ENCODE data around the gene SLC4A3. TPM values are rescaled to one million over a fixed set of nuclear protein-coding genes. Genes with fewer than 3 reads are reported as not detected.

SLC4A3 gene
- total RNA-seq, 1 experiment from 2014 or later, result 0.52 TPM

DNA sequence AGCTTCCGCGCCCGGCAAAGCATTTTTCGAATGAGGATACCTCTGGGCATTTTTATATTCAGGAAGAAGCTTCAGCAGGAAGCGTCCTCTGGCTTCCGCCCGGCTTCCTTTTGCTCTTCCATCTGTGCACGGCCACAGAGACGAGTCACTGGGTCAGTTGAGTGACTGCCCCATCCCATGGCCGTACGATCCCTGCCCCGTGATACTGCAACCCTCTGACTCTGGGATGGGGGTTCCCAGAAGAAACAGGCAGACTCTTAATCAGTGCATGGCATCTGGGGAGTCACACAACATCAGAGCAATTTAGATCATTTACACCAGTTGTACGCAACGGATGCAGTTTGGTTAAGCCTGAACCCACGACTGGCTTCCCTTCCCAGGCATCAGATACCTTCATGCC is 40.9 kb downstream of the SLC4A3 start:
- H3K9me3 ChIP-seq (ENCODE audit: low read depth, low read length, poor library complexity, severe bottlenecking), result no peaks in the 10 kb centered on the region
- H3K4me1 ChIP-seq (ENCODE audit: insufficient read depth, low read length, poor library complexity, severe bottlenecking), result no peaks in the 10 kb centered on the region
- H3K27ac ChIP-seq (ENCODE audit: low read depth, low read length, poor library complexity, severe bottlenecking), result no peak overlapping the region
- TF ChIP-seq, protein P1, sequence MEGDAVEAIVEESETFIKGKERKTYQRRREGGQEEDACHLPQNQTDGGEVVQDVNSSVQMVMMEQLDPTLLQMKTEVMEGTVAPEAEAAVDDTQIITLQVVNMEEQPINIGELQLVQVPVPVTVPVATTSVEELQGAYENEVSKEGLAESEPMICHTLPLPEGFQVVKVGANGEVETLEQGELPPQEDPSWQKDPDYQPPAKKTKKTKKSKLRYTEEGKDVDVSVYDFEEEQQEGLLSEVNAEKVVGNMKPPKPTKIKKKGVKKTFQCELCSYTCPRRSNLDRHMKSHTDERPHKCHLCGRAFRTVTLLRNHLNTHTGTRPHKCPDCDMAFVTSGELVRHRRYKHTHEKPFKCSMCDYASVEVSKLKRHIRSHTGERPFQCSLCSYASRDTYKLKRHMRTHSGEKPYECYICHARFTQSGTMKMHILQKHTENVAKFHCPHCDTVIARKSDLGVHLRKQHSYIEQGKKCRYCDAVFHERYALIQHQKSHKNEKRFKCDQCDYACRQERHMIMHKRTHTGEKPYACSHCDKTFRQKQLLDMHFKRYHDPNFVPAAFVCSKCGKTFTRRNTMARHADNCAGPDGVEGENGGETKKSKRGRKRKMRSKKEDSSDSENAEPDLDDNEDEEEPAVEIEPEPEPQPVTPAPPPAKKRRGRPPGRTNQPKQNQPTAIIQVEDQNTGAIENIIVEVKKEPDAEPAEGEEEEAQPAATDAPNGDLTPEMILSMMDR (conservative IDR thresholded peaks at IDR 0.05; ENCODE audit: low read depth, low read length), result no peak
- TF ChIP-seq EZH2 (IDR thresholded peaks at IDR 0.05; ENCODE audit: borderline replicate concordance, low read depth, low read length, poor library complexity, severe bottlenecking), result no peak
- no TSS peak for BruUV-seq (replicated peaks)
- intact Hi-C loops (cut with micrococcal nuclease; ENCODE audit: unreplicated experiment), result no loop called here
- peaks cover 15% of the 10 kb centered on the region for H3K27me3 ChIP-seq (replicated peaks; ENCODE audit: insufficient read depth, low read depth, low read length, poor library complexity)
- CTCF ChIA-PET, result no interaction called here
- POLR2A ChIA-PET (ENCODE audit: low non-redundant PET), result no interaction called here
- H3K4me3 ChIP-seq (ENCODE audit: low read depth, low read length, poor library complexity, severe bottlenecking), result no peak overlapping the region
- no peaks in the 10 kb centered on the region for H3K36me3 ChIP-seq (ENCODE audit: insufficient read depth, low read length, poor library complexity, severe bottlenecking)
- DNase-seq (ENCODE audit: low spot score), result no peak

DNA sequence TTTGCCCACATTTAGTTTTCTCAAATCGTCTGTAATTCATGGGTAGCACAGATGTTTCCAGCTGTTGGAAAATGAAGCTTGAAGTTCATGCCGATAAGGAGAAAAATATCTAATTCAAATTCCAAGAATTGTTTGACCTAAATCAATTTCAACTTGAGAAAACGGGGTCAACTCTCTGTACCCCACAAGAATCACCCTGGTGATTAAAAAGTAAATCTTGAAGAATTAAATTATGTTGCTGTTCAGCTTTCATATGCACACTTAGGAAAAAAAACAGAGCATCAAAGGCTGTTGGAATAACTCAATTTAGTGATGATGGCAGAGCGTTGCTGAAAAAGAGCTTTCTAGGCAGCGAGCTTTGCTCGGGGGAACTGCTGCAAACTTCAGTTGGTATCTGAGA is 43.0 kb downstream of the SLC4A3 start:
- intact Hi-C loops (cut with micrococcal nuclease; ENCODE audit: unreplicated experiment), result no loop called here
- no peaks in the 10 kb centered on the region for H3K4me1 ChIP-seq (ENCODE audit: insufficient read depth, low read length, poor library complexity, severe bottlenecking)
- no peak overlapping the region for H3K27ac ChIP-seq (ENCODE audit: low read depth, low read length, poor library complexity, severe bottlenecking)
- DNase-seq (ENCODE audit: low spot score), result no peak
- H3K27me3 ChIP-seq (replicated peaks; ENCODE audit: insufficient read depth, low read depth, low read length, poor library complexity), result peaks cover 15% of the 10 kb centered on the region
- ChIA-PET POLR2A (ENCODE audit: low non-redundant PET) (no interaction called here), CTCF (no interaction called here)
- no peak overlapping the region for H3K4me3 ChIP-seq (ENCODE audit: low read depth, low read length, poor library complexity, severe bottlenecking)
- no peaks in the 10 kb centered on the region for H3K36me3 ChIP-seq (ENCODE audit: insufficient read depth, low read length, poor library complexity, severe bottlenecking)
- BruUV-seq (replicated peaks), result no TSS peak
- no peaks in the 10 kb centered on the region for H3K9me3 ChIP-seq (ENCODE audit: low read depth, low read length, poor library complexity, severe bottlenecking)
- no peak for TF ChIP-seq EZH2 (IDR thresholded peaks at IDR 0.05; ENCODE audit: borderline replicate concordance, low read depth, low read length, poor library complexity, severe bottlenecking)
- TF ChIP-seq, protein P1 (conservative IDR thresholded peaks at IDR 0.05; ENCODE audit: low read depth, low read length), result no peak

DNA sequence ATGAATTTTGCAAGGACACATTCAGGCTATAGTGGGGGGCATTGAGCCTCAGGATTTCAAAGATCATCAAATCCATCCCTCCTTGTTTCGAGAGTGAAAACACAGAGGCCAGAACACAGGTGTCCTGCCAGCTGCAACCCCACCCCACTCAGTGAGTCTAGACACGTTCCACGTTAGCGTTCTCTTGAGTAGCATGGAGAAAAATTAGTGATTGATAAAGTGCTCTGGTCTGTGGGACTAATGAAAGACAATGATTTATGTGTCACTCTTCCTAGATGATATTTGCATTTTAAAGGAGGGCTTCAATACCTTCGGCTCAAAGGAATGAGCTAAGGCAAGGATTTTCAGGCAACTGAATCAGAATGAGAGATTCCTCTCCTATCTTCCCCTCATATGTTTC is 43.8 kb downstream of the SLC4A3 start:
- H3K27ac ChIP-seq (ENCODE audit: low read depth, low read length, poor library complexity, severe bottlenecking), result no peak overlapping the region
- peaks cover 15% of the 10 kb centered on the region for H3K27me3 ChIP-seq (replicated peaks; ENCODE audit: insufficient read depth, low read depth, low read length, poor library complexity)
- no peak overlapping the region for H3K4me3 ChIP-seq (ENCODE audit: low read depth, low read length, poor library complexity, severe bottlenecking)
- intact Hi-C loops (cut with micrococcal nuclease; ENCODE audit: unreplicated experiment), result no loop called here
- CTCF ChIA-PET, result no interaction called here
- no peak for DNase-seq (ENCODE audit: low spot score)
- TF ChIP-seq, protein P1 (conservative IDR thresholded peaks at IDR 0.05; ENCODE audit: low read depth, low read length), result no peak
- TF ChIP-seq EZH2 (IDR thresholded peaks at IDR 0.05; ENCODE audit: borderline replicate concordance, low read depth, low read length, poor library complexity, severe bottlenecking), result no peak
- no peaks in the 10 kb centered on the region for H3K9me3 ChIP-seq (ENCODE audit: low read depth, low read length, poor library complexity, severe bottlenecking)
- H3K36me3 ChIP-seq (ENCODE audit: insufficient read depth, low read length, poor library complexity, severe bottlenecking), result no peaks in the 10 kb centered on the region
- POLR2A ChIA-PET (ENCODE audit: low non-redundant PET), result no interaction called here
- no peaks in the 10 kb centered on the region for H3K4me1 ChIP-seq (ENCODE audit: insufficient read depth, low read length, poor library complexity, severe bottlenecking)
- no TSS peak for BruUV-seq (replicated peaks)
